Posterior vena cava (tissue), 2 donors: ENCODE data around the gene CDK15. TPM values are rescaled to one million over a fixed set of nuclear protein-coding genes. Genes with fewer than 3 reads are reported as not detected.
"Not testable (repeated sequence)": the region's sequence is repeated elsewhere in the genome, so short reads cannot be mapped to it uniquely, and the experiment has no call there.

Experiments
- DNase-seq: peaks from one replicate; pipeline ENCODE4 v3.0.0-alpha.2; 2020; ENCODE audit warnings: low spot score
- intact Hi-C, 2 donors: fragments of 100-400 bp; cut with DNase I; formaldehyde crosslinking; loops; one replicate each; pipeline versions ENCODE4 v1.14.1 to v1.14.2; 2022 to 2023
- total RNA-seq, 2 donors: library from RNA; stranded (reverse); fragmentation: NEBNext Ultra II Directional; extraction: Animal tissue kit (Norgen Biotek cat#: 25700); gene quantifications; one replicate each; pipeline ENCODE4 v1.2.1, GENCODE V29; 2021
- donor health status: DM: yes; HTN: yes; CAD: no.
- donor health status: DM: yes; HTN: yes; CAD: no.

The CDK15 gene
- total RNA-seq, 2 donors from 2014 or later: 1.4 to 1.5 TPM

DNA sequence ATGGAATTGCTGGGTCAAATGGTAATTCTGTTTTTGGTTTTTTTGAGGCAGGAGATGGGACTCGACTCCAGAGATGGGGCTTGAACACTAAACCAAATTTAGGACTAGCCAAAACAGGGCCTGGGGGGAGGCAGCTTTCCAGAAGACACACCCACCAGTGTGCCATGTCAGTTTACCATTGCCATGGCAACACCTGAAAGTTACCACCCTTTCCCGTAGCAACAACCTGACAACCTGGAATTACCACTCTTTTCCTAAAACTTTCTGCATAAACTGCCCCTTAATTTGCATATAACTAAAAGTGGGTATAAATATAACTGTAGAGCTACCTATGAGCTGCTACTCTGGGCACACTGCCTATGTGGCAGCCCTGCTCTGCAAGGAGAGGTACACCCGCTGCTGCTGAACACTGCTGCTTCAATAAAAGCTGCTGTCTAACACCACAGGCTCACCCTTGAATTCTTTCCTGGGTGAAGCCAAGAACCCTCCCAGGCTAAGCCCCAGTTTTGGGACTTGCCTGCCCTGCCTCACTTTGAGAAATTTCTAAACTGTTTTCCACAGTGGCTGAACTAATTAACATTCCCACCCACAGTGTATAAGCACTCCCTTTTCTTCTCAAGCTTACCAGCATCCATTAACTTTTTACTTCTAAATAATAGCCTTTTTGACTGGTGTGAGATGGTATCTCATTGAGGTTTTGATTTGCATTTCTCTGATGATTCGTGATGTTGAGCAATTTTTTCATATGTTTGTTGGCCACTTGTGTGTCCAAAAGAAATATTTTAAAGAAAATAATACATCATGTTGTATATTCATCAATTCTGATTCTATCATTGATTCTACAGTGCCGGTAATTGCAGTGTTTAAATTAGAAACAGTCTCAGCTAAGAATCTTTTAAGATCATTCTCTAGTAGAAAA lies 10.6 kb downstream of the CDK15 start:
- intact Hi-C loops: no loop called here
- DNase-seq: no peak

DNA sequence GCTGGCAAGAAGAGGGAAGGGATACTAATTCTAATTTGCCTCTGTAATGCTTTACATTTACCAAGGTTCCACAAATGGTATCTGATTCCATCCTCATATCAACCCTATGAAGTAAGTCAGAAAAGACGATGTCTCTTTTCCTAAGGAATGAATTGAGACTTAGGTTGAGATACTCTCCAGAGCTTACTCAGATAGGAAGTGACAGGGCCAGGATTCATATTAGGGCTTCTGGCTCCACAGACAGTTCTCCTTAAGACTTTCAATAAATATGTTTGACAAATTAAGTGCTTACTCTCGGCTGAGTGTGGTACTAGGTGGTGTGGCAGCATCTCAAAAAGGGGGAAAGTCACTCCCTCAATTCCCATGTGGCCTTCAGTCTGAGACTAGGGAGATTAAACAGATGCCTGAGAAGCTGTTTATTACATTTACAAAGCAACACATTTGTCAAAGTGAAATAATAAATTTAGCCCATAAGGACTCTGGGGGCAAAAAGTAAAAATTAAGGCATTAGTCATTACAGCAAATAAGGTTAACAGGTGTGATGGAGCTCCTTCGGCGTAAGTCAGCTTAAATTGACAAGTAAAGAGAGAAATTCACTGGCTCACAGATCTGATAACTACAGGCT lies 14.2 kb downstream of the CDK15 start:
- intact Hi-C loops: no loop called here
- DNase-seq: no peak

DNA sequence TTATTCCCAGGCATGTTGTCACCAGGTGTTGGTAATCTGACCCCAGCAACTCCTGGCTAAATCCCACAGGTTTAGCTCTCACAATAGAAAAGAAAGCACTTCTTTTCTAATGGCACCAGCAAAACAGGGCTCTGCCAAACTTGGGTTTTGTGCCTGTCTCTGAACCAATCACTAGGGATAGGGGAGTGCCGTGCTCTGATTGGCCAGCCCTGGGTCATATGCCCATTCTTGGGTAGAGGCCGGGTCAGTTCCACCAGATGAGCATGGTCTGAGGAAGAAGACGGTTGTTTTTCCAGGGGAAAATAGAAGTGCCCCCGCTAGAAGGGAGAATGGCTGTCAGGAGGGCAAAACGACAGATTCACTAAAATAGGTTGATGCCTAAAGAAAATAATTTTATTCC lies 14.7 kb downstream of the CDK15 start:
- DNase-seq: no peak
- intact Hi-C loops: no loop called here

DNA sequence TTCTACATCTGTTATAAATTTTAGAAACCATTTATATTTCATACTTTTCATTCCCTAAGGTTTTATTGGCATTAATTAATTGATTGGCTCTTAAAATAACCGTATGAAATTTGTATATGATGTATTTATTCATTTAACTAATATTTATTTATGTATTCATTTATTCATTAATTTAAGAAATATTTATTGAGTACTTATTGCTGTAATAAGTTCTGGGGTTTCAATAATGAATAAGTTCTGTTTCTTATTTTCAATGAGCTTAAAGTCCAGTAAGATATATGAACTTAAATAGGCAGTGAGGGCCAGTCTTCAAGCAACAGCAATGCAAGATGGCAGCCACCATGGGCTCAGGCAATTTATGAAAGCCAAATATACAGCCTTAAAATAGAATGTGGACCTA lies 17.9 kb downstream of the CDK15 start:
- DNase-seq: no peak
- intact Hi-C loops: no loop called here

DNA sequence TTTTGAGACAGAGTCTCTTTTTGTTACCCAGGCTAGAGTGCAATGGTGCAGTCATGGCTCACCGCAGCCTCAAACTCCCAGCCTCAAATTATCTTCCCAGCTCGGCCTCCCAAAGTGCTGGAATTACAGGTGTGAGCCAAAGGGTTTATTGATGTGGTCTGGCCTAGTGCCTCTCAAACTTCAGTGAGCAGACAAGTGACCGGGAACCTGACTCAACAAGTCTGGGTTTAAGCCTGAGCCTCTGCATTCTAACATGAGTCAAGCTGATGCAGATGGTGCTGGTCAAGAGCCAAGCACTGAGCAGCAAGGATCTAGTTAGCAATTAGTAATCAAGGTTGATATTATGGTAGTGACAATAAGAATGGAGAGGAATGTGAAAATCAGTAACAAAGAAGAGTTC lies 21.3 kb downstream of the CDK15 start:
- intact Hi-C loops: no loop called here
- no peak for DNase-seq

DNA sequence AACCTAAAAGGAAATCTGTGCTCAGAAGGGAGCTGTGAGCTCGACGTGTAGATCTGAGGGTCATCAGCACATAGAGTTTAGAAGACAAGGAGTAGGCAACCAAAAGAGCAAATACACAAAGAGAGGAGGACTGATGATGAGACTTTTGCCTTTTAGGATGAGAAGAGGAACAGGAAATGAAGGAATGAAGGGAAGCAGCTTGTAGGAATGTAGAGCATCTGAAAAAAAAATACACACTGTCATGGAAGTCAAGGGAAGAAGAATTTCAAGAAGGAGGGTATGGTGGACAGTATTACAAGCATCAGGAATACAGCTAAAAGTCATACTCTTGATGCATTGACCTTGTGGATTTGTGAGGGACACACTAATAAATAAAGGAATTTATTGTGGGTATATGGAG lies 21.9 kb downstream of the CDK15 start:
- DNase-seq: no peak
- intact Hi-C loops: no loop called here

DNA sequence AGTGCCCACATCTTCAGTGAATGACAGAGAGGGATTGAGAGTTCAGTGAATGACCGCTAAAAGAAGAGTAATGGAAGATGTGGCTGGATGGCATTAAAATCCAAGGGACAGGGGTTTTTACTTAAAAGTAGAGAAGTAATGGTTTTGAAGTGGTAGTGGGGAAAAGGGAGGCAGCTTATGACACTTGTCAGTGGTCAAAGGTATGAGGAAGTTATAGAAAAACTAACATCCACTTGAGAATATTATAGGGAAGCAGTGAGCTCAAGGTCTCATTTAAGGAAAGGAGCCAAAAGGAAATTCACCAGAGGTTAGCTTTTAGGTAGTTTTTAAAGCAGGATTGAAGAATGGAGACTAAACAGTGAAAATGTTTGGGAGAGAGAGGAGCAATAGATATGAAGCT lies 24.3 kb downstream of the CDK15 start:
- DNase-seq: no peak
- intact Hi-C loops: no loop called here

DNA sequence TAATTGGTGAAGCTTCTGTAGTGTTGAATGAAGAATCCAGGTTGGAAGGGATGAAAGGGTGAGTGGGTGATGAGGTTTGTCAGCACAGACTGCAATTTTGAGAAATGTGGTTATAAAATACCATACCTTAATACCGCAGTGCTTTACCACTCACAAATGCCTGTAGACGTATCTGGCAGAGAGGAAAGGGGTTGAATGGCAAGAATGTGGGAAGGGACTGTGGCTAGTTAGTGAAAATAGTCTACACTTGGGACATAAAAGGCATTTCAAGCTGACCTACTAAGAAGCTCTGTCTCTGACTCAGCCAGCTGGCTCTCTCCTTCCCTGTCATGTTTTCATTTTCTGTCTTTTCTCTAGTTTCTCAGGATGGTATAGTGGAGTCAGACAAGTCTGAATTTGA lies 25.1 kb downstream of the CDK15 start:
- intact Hi-C loops: no loop called here
- no peak for DNase-seq

DNA sequence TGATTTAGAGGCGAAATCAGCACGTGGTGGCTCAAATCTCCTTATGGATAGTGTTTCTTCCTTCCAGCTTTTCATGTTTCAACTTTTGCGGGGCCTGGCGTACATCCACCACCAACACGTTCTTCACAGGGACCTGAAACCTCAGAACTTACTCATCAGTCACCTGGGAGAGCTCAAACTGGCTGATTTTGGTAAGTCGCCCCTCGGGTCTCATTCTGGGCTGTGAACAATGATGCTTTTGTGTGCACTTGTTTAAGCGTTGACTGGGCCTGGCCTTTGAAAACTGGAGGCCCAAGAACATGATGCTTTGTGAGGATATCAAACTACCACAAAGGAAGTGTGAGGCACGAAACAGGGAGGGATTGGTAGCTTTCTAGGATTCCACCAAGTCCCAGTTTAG lies 27.4 kb downstream of the CDK15 start:
- DNase-seq: no peak
- intact Hi-C loops: no loop called here

DNA sequence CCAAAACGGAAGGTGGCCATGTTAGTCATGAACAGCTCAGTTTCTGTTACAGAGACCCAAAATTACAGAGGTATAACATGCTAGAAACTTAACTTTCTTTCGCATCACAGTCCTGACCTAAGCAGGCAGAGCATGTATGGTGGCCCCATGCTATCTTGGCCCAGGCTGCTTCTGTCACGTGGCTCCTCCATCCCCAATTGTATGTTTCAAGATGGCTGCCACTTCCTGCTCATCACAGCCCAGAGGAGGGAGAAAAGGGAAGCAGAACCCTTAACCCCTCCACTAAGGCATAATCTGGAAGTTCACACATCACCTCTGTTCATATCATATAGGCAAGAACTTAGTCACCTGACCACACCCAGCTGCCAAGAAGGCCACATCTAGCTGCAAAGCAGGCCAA lies 28.7 kb downstream of the CDK15 start:
- intact Hi-C loops: loop anchor here in 1 of 2 donors (5.0 kb wide), 1 partner anchor 712 kb away; no protein-coding TSS in a partner anchor
- DNase-seq: no peak

DNA sequence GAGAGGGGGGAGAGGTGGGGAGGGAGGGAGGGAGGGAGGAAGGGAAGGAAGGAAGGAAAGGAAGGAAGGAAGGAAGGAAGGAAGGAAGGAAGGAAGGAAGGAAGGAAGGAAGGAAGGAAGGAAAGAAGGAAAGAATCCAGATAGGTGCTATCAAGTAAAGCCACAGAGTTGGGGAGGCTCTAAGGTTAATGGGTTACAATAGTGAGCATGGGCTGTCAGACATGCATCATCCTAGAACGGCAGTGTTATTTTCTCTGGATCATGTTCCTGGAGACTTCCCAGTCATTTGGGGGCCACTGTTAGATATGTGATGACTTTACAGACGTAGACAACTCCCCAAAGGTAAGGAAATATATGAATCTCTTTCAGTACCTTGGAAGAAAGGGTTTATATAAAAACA lies 31.1 kb downstream of the CDK15 start:
- DNase-seq: no peak
- intact Hi-C loops: loop anchor here in 1 of 2 donors (5.0 kb wide), 1 partner anchor 710 kb away; no protein-coding TSS in a partner anchor

DNA sequence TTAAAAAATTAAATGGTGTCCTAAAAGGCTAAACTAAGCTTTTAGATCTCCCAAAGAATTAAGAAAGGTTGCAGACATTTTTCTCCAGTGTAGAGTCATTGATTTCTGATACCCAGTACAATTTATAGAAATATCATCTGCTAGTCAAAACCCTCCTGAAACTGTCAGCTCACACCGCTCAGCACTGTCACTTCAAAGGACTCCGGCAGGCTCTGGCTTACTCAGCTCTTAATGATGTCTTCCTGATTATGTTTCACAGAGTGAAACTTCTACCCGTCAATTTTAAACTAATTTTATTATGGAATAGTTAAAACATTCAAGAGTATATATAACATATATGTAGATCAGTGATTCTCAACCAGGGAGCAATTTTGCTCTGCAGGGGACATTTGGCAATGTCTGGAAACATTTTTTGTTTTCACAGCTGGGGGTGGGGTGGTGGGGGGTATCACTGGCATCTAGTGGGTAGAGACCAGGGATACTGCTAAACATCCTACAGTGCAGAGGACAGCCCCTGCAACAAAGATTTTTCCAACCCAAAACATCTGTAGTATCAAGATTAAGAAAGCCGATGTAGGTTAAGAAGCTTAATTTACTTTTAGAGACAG lies 31.6 kb downstream of the CDK15 start:
- no peak for DNase-seq
- intact Hi-C loops: loop anchor here in 1 of 2 donors (5.0 kb wide), 1 partner anchor 709 kb away; no protein-coding TSS in a partner anchor

DNA sequence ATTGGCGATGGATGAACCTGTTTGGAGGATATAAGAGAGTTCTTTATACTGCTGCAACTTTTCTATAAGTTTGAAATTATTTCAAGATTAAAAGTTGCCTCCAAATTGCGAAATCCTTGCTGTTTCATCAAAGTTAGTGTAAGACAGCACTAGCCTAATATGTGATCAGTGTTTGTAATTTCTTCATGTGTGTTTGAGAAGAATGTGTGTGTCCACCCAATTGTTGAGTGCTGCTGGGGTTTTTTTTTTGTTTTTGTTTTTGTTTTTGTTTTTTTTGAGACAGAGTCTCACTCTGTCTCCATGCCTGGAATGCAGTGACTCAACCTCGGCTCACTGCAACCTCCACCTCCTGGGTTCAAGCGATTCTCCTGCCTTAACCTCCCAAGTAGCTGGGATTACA lies 33.4 kb downstream of the CDK15 start:
- intact Hi-C loops: loop anchor here in 1 of 2 donors (5.0 kb wide), 1 partner anchor 708 kb away; no protein-coding TSS in a partner anchor
- DNase-seq: no peak

DNA sequence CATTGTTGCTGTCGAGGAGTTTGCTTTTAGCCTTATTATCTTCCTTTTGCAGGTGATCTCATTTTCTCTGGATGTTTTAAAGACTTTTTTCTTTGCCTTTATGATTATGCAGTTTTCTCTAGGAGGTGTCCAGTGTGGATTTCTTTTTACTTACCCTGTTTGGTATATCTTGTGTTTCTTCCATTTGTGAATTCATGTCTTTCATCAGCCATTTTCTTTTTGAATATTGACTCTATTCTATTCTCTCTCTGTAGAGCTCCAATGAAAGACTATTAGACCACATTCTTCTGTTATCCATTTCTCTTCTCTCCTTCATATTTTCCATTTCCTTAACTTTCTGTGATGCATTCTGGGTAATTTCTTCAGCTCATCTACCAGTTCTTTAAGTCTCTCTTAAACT lies 34.4 kb downstream of the CDK15 start:
- intact Hi-C loops: no loop called here
- DNase-seq: no peak

DNA sequence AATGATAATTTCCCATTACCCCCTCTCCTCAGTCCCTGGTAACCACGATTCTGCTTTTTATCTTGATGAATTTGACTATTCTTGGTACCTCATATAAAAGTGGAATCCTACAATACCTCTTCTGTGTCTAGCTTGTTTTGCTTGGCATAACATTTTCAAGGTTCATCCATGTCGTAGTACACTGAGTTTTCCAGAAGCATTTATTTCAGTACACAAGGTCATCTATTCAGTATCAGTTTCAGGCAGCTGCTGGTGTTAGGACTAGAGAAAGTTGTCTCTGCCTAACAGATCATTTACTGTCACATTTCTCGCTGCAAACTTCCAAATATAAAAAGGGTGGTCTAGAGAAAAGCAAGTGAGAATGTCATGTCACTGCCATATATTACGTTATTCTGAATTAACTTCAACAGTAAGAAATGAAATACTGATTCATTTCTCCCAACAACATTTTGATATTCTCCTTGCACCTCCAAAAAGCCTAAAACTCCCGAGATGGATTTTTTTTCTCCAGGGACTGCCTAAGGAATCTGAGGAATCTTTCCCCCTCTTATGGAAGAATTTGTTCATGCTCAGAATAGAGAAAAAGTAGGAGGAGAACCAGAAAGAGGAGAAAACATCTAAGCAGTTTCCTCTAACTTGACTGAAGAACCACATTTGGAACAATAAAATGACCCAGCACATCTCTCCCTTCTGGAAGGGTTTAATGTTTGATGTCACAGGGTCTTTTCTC lies 36.0 kb downstream of the CDK15 start:
- intact Hi-C loops: no loop called here
- DNase-seq: no peak

DNA sequence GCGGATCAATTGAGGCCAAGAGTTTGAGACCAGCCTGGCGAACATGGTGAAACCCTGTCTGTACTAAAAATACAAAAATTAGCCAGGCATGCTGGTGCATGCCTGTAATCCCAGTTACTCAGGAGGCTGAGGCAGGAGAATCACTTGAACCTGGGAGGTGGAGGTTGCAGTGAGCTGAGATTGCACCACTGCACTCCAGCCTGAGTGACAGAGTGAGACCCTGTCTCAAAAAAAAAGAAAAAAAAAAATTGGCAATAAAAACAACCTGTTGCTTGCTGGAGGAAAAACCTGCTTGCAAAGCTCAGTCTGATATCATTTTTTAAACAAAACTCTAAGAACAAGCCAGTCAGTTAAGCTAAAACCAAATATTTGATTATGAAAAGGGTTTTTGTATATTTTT lies 38.6 kb downstream of the CDK15 start:
- DNase-seq, intact Hi-C loops: not testable (repeated sequence)

DNA sequence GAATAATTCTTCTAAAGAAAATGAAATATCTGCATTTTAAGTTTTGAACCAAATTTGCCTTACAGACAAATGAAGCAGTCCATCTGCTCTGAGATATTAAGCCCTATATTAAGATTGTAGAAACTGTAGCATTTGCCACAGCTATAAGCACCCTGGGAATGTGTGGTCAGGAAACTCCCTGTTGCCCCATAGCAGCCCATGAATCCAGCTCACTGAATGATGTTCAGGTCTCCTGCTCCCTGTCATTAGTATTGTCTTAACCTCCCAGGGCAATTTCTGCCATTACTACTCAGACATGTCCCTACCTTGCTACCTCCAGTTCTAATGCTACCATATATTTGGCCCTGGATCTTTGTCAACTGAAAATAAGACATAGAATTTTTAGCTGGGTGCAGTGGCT lies 41.1 kb downstream of the CDK15 start:
- intact Hi-C loops: no loop called here
- no peak for DNase-seq

DNA sequence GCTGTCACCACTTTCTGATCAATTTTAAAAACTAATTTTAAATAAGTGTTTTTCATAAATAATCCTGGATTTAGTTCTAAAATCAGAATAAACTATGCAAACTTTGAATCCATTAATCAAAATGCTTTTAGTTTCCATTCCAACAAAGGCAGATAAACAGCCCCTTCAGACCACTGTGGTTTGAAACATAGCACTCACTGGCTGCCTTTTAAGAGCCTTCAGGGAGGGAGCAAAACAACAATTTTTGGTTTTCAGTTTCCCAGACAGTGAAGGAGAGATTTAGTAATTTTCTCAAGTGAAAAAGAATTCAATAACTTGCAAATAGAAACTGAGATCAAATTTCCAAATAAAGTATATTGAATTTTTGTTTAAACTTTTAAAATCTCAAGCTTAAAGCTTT lies 46.1 kb downstream of the CDK15 start:
- intact Hi-C loops: no loop called here
- DNase-seq: no peak

DNA sequence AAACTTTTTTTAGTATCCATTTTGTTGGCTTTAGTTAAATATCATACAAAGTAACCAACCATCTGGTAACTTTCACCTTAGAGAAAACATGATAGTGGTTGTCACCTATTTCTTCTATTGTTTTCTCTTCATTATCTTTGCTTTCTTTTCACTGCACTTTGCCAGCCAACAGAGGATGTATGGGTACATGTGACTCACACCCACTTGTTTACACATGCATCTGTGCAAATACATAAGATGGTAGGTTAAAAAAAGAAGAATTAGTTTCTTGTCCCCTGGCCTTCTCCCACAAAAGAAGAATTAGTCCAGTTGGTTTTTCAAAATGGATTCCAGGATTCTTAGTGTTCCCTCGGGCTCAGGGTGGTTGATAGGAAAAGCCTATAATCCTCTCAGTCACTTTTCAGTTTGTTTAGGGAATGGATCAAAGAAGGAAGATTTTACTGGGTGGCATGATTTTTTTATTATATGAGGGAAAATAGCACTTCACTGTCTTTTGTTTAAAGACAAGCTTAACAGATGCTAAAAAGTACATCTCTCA lies 46.6 kb downstream of the CDK15 start:
- intact Hi-C loops: no loop called here
- DNase-seq: no peak
